Anterior cingulate cortex (tissue), 58 donors: ENCODE data around the gene FUNDC1.

ENCODE experiments used
- DNase-seq, 58 donors: peaks; one replicate each; lab custom pipeline; 2025; lab: John Stamatoyannopoulos, UW

The FUNDC1 gene

GRCh38 chrX:44483965-44484606 is 58.6 kb downstream of the FUNDC1 start:
- DNase-seq, result no peak

- no peak for DNase-seq
Observed at GRCh38 chrX:44482575-44482974, 60.1 kb downstream of the FUNDC1 start.

DNA sequence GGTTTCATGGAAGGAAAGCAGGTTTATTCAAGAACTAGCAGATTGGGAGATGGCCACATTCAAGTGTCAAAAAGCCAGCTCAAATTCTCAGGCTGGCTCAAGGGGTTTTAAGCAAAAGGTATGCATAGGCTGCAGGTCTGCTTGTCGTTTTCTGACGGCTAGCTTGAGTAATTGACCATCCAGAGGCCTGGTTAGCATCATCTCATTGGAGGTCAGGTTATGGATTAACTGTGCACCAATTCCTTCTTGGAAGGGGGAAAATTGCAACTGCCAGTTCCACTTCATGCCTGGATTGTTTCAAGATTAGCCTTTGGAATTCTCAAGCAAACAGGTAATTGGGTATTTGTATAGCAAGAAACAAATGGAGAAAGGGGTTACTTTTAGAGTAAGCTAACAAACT is 62.1 kb downstream of the FUNDC1 start:
- DNase-seq, result no peak

DNA sequence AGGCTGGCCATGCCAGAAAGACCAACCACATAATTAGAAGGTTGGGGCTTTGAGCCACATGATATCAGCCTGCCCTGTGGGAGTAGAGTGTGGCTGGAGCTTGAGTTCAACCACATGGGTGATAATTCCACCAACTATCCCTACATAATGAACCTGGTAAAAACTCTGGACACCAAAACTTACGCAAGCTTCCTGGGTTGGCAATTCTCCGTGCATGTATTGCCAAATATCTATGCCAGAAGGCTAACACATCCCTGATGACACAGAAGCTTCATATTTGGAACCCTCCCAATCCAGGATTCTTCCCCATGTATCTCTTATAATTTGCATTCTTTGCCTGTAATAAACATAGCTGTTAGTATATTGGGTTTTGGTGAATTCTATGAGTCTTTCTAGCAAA is 68.2 kb downstream of the FUNDC1 start:
- no peak for DNase-seq
